NOMO-1 treated with DMSO at 0.1 percent for 48 hours (cell line): ENCODE results near the gene ORMDL2.
A peak's percentile ranks its signal among the peaks of the same experiment; 100 is the strongest.
"Not testable (repeated sequence)": the region's sequence is repeated elsewhere in the genome, so short reads cannot be mapped to it uniquely, and the experiment has no call there.

ENCODE experiments used
- DNase-seq: peaks from one replicate; lab custom pipeline; 2025; ENCODE audit not compliant: unreplicated experiment; lab: John Stamatoyannopoulos, UW

Gene ORMDL2

DNA sequence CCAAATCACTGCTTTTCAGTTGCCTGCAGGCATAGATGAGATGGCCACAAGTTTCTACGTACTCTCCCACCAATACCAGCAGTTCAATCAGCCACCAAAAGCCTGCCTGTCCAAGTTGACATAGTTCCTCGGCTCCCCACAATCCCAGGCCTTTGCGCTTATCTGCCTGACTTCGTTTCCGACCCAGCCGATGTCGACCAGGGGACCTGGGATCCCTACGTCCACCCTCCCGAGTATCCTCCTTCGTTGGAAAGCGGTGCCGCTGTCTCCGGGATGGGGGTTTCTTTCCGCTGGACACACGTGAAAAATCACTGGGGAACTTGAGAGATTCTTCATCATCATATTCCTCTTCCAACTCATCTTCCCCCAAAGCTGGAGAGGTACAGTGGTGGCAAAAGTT, 10.0 kb downstream of the ORMDL2 start:
- no peak for DNase-seq

DNA sequence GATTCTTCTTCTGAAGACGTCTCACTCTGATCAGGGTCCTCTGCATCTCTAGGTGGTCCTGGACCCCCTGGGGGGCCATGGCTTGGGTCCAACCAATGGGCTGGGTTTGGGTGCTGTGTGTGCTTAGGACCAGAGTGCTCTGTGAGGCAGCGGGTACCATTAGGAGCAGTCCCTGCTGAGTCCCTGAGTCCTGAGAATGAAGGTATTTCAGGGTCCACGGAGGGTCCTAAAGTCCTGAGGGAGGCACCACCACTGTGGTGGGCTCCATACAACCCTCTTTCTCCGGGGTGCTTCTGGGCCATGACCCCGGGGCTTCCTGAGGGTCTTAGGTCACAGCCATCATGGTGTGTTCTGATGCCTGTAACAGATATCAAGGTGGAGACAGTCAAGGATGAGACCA, 10.5 kb downstream of the ORMDL2 start:
- no peak for DNase-seq

DNA sequence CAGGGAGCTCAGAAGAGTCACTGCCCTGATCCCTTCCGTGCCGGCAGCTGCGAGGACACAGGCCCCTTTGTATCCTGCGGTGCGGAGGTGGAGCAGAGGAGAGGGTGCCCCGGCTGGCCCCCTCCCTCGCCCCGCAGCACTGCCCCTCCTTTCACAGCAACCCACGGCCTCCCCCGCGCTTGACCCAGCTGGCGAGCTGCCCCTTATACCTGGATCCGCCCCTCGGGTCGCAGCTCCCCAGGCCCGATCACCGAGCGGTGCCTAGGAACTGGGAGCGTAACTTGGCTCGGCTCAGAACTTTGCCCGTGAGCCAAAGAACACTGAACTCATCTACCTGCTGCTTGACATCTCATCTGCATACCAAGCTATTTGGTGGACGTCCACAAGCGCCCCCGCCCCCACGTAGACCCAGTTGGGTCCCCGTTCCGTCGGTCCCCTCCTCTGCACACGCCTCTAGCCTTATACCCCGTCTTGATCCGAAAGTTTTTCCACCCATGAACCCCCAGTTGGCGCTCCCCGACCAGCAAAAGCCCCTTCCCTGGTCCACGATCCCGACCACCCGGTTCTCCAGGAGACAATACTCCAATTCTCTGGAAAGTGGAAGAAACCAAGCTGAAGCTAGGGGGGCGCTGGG, 12.2 kb downstream of the ORMDL2 start:
- DNase-seq = peak; percentile 22

DNA sequence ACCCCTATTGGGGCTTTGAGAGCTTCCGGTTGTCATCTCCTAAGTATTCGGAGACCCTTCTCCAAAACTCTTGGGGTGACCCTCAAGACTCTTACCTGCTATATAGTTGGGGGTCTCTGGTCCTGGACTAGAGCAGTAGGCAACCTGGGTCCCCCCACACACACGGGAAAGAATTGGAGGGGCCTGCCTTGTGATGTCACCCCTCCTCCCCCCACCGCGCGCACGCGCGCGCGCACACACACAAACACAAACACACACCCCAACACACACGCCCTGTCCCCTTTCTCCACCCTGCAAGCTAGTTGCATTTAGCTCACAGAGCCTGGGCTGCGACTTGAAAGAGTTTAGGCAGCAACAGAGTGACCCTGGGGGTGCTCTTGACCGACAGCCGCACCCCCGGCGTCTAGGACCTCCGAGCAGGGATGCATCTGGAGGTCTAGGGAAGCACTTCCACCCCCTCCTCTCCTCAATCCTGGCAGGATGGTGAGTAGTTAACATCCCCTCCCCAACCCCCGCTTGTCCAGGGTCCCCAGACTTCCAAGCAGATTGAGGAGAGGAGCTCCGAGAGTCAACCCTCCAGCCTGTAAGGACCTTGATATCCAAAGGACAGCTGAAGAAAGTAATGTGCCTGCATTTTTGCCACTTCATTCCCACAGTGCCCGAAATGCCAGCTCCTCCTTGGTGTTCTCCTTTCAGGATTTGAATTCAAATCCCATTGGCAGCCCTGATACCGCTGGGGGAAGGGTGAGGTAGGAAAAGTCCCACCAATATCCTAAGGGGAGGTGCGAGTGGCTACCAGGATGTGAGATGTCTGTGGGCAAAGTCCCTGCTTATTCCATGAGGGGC, 13.0 kb downstream of the ORMDL2 start:
- no peak for DNase-seq

DNA sequence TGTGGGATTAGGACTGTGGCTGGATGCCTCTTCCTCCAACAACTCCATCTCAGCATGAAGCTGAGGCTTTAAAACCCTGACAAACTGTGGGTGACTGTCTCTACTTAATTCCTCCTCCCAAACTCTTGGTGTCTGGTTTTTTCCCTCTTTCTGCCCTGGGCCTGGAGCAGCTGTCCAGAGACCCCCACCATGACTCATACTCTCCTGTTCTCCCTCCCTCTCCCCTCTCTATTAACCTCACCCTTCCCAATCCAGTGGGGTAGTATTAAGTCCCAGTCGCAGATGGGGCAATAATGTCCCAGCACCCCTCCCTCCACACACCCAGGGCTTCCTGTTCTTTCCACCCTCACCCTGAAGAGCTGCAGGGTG, 13.6 kb downstream of the ORMDL2 start:
- DNase-seq = no peak

DNA sequence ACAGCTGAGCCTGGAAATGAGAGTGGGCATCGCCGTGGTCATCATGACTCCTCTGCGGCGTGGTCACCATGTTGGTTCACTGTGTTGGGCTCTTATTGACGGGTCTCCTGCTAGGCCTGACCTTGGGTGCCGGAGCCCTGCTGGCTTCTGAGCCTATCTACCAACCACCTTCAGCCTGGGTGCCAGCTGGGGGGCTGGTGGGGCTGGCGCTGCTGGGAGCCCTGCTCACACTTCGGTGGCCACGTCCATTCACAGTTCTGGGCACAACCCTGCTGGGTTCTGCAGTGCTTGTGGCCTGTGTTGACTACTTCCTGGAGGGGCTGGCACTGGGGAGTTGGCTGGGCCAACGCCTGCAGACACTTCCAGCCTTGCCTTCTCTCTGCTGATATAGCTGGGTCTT, 15.2 kb downstream of the ORMDL2 start:
- DNase-seq = no peak

DNA sequence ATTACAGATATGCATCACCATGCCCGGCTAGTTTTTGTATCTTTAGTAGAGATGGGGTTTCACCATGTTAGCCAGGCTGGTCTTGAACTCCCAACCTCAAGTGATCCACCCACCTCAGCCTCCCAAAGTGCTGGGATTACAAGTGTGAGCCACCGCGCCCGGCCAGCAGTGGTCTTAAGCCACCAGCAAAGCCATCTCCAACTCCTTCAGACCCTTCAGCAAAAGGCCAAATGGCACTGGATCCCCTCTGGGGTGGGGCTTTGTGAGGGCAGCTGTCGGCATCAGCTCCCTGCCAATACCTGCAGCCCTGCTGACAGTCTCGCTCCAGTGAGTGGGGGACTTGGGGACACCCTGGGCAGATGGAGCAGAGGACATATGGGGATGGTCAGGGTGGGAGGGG, 16.6 kb downstream of the ORMDL2 start:
- DNase-seq = not testable (repeated sequence)

DNA sequence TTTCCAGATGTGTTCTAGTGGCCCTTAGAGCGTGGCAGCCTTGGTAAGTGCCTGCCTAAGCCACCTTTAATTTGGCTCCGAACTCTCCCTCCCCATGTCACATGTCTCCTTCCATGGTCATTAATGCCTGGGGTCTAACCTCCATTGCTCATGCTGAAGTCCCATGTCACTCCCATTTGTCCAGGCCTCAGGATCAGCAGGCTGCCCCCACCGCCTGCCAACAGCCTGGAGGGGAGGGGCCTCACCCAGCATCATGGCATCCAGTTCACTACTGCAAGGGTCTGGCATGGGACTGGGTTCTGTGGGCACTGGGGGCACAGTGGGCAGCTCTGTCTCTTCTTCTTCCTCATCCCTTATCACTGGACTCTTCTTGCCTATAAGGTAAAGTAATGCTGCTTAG, 20.5 kb downstream of the ORMDL2 start:
- no peak for DNase-seq

DNA sequence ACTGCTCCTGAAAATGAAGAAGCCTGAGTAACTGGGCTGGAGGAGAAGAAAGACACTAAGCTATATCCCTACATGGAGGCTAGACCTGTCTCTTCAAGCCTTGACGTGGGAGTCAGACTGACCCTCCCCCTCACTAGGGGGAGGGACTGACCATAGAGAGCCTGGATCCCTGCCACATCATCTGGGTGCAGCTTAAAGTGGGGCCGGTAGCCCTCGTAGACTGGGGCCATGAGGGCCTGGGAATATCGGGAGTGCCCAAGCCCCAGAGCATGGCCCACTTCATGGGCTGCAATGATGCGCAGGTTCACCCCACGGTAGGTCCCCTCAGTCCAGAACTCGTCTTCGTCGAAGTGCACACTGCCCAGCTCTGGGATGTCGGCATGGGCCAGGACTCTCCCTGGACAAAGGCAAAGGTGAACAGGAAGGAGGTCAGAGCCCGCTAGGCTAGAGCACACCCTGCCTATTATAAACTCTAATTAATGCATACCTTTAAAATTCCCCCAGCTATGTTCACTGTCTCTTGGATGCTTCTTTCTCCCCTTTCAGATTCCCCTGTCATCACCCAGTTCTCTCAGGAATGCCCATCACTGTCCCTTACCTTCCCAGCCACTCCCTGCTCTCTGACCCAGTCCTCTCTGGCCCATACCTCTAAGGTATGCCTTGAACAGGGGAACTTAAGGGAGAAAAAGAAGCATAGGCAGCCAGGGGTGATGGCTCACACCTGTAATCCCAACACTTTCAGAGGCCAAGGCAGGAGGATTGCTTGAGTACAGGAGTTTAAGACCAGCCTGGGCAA, 21.7 kb downstream of the ORMDL2 start:
- no peak for DNase-seq

DNA sequence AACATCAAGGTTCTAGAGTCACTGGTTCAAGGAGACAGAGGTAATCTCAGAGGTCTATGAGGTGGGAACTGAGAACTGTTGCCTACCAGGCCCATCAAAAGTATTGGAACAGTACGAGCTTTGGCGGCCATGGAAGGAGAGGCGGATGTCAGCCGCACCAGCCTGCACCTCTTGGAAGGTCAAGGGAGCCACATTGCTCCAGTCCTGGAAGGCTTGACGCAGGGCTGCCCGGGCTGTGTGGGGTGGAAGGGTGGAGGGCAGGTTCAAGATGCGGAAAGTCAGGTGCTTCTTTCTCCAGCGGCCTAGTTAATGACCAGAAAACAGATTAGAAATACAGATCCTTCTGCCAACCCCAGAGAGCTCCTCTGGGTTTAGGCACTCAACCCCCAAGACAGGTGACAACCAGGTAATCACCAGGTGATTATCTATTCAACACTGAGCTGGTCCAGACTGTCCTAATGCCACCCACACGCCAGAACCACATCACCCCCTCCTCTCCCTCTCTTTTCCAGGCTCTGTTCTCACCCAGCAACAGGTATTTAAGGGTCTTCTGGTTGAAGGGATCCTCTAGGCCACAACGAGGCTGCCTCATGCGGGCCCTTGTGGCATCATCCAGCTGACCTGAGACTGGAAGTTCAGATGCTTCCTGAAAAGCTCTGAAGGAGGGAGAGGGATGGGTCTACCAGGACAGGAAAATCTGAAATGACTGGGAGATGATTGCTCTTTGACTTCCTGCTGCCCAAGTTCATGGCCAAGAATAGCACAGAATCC, 22.9 kb downstream of the ORMDL2 start:
- no peak for DNase-seq

DNA sequence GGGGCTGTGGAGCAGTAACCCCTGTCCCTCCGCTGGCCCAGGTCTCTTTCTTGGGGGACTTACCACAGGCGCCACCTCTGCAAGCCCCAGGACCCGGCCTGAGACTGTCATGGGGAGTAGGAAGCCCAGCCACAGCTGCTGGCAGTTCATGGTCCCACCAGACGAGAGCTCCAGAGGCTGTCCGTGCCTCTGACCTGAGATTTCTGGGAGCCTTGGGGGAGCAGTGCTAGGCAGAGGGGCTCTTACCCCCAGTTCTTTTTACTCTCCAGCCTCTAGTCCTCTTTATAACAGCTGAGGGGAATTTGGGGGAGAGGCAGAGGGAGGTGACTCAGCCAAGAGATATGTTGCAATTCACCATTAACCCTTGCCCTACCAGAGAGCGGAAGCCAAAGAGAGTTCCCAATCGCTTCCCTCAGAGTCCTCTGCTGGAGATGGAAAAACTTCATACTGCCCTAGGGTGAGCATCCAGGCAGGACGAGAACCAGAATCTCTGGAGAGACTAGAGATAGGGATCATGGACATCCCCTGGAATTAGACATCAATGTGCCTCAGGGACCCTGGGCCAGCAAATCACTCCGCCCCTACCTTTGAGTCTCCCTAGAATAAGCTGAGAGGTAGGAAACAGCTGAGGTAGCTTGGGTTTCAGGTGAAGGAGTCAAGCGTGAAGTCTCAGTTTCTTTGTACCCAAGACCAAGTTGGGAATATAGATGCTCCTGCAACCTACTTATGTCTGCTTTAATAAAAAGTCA, 25.0 kb downstream of the ORMDL2 start, which contains the start of gene MMP19:
TSS of gene MMP19 (minus strand) at position 256 of the 749 bp plus-strand sequence. CDS start at position 150, 106 bp downstream.
- DNase-seq = peak; percentile 53

DNA sequence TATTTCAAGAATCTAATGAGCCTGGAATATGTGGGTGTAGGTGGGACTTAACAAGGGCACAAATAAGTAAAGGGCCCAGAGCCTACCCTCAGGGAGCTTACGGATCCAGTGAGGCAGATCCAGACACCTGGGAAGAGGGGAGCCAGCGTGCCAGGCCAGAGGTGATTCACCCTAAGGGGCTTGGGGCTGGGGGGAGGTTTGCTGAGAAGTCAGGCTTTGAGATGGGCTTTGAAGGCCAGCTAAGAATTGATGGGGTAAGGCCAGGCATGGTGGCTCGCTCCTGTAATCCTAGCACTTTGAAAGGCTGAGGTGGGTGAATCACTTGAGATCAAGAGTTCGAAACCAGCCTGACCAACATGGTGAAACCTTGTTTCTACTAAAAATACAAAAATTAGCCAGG, 25.6 kb downstream of the ORMDL2 start:
- no peak for DNase-seq

DNA sequence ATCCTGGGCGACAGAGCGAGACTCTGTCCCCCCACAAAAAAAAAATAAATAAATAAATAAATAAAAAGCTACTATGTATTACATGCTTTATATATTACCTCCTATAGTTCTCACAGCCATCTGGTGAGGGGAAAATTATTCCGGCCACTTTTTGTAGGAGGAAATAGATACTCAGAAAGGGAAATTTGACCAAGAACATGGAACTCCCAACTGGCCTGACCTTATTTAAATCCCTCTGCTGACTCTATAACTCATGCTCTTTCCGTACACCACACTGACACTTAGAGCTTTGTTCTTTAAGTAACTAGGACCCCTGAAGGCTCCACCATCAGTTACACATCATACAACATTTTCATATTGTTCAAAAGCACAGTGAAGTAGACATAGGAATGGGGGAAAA, 27.1 kb downstream of the ORMDL2 start:
- DNase-seq = no peak

DNA sequence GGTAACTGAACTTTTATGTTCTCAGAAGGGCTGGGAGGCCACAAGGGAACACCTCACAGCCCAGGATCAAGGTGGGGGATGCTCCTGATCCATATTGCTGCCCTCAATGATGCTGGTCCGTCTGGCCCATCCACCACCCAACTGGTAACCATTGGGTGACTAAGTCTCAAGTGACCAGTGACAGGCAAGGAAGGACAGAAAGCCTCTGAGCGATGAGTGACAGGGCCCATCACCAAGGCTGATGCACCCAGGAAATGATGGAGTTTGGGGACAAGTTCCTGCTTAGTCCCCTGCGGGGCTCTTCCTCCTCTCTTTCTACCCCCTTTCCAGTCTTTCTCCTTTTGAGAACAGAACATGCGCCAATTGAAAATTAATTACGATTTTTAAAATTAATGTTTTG, 27.5 kb downstream of the ORMDL2 start:
- no peak for DNase-seq

DNA sequence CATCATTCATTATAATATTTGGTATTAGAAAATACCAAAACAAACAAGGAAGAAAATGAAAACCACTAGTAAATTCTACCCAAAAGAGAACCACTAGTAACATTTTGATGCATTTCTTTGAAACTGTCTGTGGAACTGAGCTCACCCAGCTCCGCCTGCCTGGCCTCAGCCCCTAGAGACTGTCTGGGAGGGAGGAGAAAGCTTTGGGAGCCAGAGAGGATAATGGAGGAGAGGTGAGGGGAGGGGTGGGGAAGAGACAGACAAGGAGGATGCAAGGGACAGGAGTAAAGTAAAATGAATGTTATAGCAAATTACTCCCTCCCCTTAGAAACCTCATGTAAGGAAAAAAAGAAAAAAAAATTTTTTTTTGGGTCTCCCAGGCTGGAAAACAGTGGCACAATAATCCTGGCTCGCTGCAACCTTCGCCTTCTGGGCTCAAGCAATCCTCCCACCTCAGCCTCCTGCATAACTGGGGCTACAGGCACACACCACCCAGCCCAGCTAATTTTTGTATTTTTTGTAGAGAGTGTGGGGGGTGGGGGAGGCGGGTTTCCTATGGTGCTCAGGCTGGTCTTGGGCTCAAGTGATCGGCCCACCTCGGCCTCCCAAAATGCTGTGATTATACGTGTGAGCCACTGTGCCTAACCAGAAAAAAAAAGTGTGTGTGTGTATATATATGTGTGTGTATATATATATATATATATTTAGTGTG, 28.1 kb downstream of the ORMDL2 start:
- DNase-seq = no peak

DNA sequence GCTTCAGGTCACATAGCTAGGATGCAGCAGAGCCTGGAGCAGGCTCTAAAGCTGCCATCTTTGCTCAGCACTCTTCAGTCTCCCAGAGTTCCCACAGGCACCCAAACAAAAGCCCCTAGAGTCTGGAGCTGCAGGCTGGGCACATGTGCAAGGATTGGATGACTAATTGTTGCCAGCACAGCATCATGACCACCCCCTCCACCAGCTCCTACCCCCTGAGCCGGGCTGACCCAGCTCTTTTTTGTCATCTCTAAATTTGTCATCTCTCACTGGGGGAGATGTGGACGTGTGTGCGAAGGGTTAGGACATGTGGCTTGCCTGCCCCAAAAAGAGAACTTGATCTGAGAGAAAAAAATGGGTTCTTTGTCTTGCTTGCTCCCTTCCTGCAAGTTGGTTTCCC, 29.2 kb downstream of the ORMDL2 start:
- DNase-seq = peak; percentile 18

DNA sequence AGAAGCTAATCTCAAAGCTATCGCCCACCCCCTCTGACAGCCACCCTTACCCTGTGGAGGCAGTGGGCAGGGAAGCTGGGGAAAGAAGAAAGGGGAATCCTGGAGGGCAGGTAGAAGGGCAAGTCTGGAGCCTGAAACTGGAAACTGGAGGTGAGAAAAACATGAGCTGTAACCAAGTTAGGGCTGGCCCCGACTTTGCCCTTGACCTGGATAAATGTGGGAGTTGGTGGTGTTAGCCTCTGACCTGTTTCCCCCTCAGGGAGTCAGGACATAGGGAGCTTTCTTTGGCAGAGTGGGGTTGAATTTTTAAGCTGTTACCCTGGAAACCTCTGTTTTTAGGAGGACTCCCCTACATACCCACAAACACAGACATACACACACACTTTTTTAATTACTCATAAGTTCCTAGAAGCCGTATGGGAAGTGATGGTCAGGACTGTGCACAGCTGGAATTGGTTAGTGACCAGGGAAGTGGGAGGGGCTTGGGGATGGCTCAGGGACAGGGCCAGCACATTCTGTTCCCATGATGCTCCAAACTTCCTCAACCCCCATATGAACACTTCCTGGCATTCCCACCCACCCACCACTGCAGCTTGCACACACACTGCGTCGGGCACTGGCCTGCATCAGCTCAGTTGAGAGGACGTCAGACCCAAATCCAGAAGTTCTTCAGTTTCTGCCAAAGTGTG, 29.9 kb downstream of the ORMDL2 start:
- peak; percentile 10 for DNase-seq

DNA sequence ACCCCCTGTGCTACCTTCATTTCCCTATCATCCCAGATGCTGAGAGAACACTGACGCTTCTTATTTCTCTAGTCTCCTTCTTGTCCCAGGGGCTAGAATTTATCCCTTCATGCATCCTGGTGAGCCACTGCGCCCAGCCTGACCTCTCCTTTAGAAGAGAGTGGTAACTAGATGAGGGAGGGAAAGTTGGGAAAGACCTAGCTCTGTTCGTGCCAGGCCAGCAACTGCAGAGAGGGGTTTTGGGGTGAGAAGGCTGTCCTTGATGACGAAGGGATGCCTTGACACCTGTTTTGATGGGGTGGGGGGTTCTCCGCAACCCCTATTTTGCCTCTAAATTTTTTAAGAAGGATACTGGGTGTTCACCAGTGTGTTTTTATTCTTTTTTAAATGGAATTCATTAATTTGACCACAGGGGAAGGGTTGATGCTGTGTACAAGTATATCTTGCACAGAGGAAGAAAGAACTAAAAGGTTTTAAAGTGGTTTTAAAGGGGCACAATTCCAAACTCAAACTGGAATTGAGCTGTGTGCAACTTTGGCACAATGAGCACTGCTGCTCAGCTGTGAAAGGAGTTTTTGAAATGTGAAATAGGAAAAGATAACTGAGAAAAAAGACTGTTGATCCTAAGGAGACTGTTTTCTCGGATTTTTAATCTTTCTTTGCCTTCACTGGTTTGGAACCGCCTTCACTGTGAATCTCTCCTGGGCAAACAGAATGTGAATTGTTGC, 31.9 kb downstream of the ORMDL2 start:
- DNase-seq = no peak
